ENCODE results near the gene UTP25. TPM values are rescaled to one million over a fixed set of nuclear protein-coding genes. Genes with fewer than 3 reads are reported as not detected.
A peak's percentile ranks its signal among the peaks of the same experiment; 100 is the strongest.

The UTP25 gene
- total RNA-seq, 1 experiment from 2014 or later = 19.1 TPM

GRCh38 chr1:209873067-209873799 lies 45.5 kb downstream of the UTP25 start:
- peak overlapping the region; percentile 81 for H3K27ac Mint-ChIP-seq (ENCODE audit: unreplicated experiment)
- no peaks in the 10 kb centered on the region for H3K27me3 Mint-ChIP-seq (ENCODE audit: unreplicated experiment)
- H3K4me3 Mint-ChIP-seq (ENCODE audit: low read depth, unreplicated experiment) = peak overlapping the region; percentile 20
- no peaks in the 10 kb centered on the region for H3K9me3 Mint-ChIP-seq (ENCODE audit: low read depth, unreplicated experiment)
- TF ChIP-seq CTCF (IDR thresholded peaks at IDR 0.05; ENCODE audit: unreplicated experiment) = no peak
- CTCF ChIA-PET = interaction anchor here (0.6 to 1.4 kb wide), 4 partner anchors 10 to 488 kb away, joined by 4 to 7 read pairs (median 6); no protein-coding TSS in a partner anchor
- DNase-seq = no peak
- H3K36me3 Mint-ChIP-seq (ENCODE audit: insufficient read depth, unreplicated experiment) = peaks cover 6% of the 10 kb centered on the region
- intact Hi-C loops (cut with micrococcal nuclease; ENCODE audit: unreplicated experiment) = no loop called here
- H3K4me1 Mint-ChIP-seq (ENCODE audit: low read depth, unreplicated experiment) = peaks cover 70% of the 10 kb centered on the region
- no TSS peak for BruUV-seq (replicated peaks)

GRCh38 chr1:209875515-209875914 lies 47.7 kb downstream of the UTP25 start:
- no peak for TF ChIP-seq CTCF (IDR thresholded peaks at IDR 0.05; ENCODE audit: unreplicated experiment)
- Mint-ChIP-seq H3K4me3 (ENCODE audit: low read depth, unreplicated experiment) (no peak overlapping the region), H3K4me1 (ENCODE audit: low read depth, unreplicated experiment) (peaks cover 66% of the 10 kb centered on the region), H3K9me3 (ENCODE audit: low read depth, unreplicated experiment) (no peaks in the 10 kb centered on the region), H3K27ac (ENCODE audit: unreplicated experiment) (no peak overlapping the region), H3K36me3 (ENCODE audit: insufficient read depth, unreplicated experiment) (peaks cover 6% of the 10 kb centered on the region), H3K27me3 (ENCODE audit: unreplicated experiment) (no peaks in the 10 kb centered on the region)
- no TSS peak for BruUV-seq (replicated peaks)
- peak; percentile 31 for DNase-seq
- CTCF ChIA-PET = interaction anchor here (0.7 to 1.1 kb wide), 2 partner anchors 9 to 11 kb away, joined by 3 to 4 read pairs; no protein-coding TSS in a partner anchor
- intact Hi-C loops (cut with micrococcal nuclease; ENCODE audit: unreplicated experiment) = loop anchor here (1.0 kb wide), 1 partner anchor 114 kb away; no protein-coding TSS in a partner anchor

GRCh38 chr1:209876078-209876800 lies 48.5 kb downstream of the UTP25 start:
- H3K4me3 Mint-ChIP-seq (ENCODE audit: low read depth, unreplicated experiment) = no peak overlapping the region
- no peaks in the 10 kb centered on the region for H3K9me3 Mint-ChIP-seq (ENCODE audit: low read depth, unreplicated experiment)
- H3K4me1 Mint-ChIP-seq (ENCODE audit: low read depth, unreplicated experiment) = peaks cover 64% of the 10 kb centered on the region
- CTCF ChIA-PET = interaction anchor here (0.7 to 1.1 kb wide), 2 partner anchors 8 to 12 kb away, joined by 3 to 4 read pairs; no protein-coding TSS in a partner anchor
- no TSS peak for BruUV-seq (replicated peaks)
- H3K27ac Mint-ChIP-seq (ENCODE audit: unreplicated experiment) = peak overlapping the region; percentile 67
- no peak for DNase-seq
- TF ChIP-seq CTCF (IDR thresholded peaks at IDR 0.05; ENCODE audit: unreplicated experiment) = no peak
- H3K27me3 Mint-ChIP-seq (ENCODE audit: unreplicated experiment) = no peaks in the 10 kb centered on the region
- peaks cover 6% of the 10 kb centered on the region for H3K36me3 Mint-ChIP-seq (ENCODE audit: insufficient read depth, unreplicated experiment)
- intact Hi-C loops (cut with micrococcal nuclease; ENCODE audit: unreplicated experiment) = no loop called here

- BruUV-seq (replicated peaks) = no TSS peak
- CTCF ChIA-PET = no interaction called here
- H3K4me3 Mint-ChIP-seq (ENCODE audit: low read depth, unreplicated experiment) = no peak overlapping the region
- intact Hi-C loops (cut with micrococcal nuclease; ENCODE audit: unreplicated experiment) = no loop called here
- H3K36me3 Mint-ChIP-seq (ENCODE audit: insufficient read depth, unreplicated experiment) = peaks cover 6% of the 10 kb centered on the region
- H3K27ac Mint-ChIP-seq (ENCODE audit: unreplicated experiment) = peak overlapping the region; percentile 67
- no peak for TF ChIP-seq CTCF (IDR thresholded peaks at IDR 0.05; ENCODE audit: unreplicated experiment)
- peaks cover 66% of the 10 kb centered on the region for H3K4me1 Mint-ChIP-seq (ENCODE audit: low read depth, unreplicated experiment)
- no peaks in the 10 kb centered on the region for H3K27me3 Mint-ChIP-seq (ENCODE audit: unreplicated experiment)
- no peaks in the 10 kb centered on the region for H3K9me3 Mint-ChIP-seq (ENCODE audit: low read depth, unreplicated experiment)
- no peak for DNase-seq
These were observed 49.5 kb downstream of the UTP25 start for GRCh38 chr1:209877087-209877764.
